CD14-positive monocyte (primary cell): ENCODE measurements around the gene NPHP3. TPM values are rescaled to one million over a fixed set of nuclear protein-coding genes. Genes with fewer than 3 reads are reported as not detected.
"Not testable (repeated sequence)": the region's sequence is repeated elsewhere in the genome, so short reads cannot be mapped to it uniquely, and the experiment has no call there.

Experiments used
- DNase-seq, 3 donors: peaks; one replicate each; pipeline ENCODE4 v3.0.0-alpha.2; 2011 to 2022
- H2AFZ ChIP-seq: 2 replicates; pipeline ENCODE4 v1.6.0; 2012; ENCODE audit warnings: mild to moderate bottlenecking, low read depth, low read length, inconsistent platforms; ENCODE audit not compliant: insufficient read depth, poor library complexity, severe bottlenecking
- H3K27ac ChIP-seq, 2 donors: 1 replicate in 1 of 2; 2 replicates in 1 of 2; pipeline ENCODE4 v1.5.1; 2012 to 2013; ENCODE audit warnings: low read length in 2 of 2, control low read depth in 1 of 2, inconsistent platforms in 1 of 2, low read depth in 1 of 2, mild to moderate bottlenecking in 1 of 2
- H3K27me3 ChIP-seq, 2 donors: one replicate each; pipeline versions ENCODE4 v1.6.0 to v1.6.1; 2011 to 2013; ENCODE audit warnings: low read length in 2 of 2; ENCODE audit not compliant: control insufficient read depth in 2 of 2, insufficient read depth in 2 of 2
- H3K36me3 ChIP-seq, 2 donors: replicated peaks in 1 of 2; 1 replicate in 1 of 2; 2 replicates in 1 of 2; pipeline versions ENCODE4 v1.5.1 to v1.6.1; 2012 to 2013; ENCODE audit warnings: low read length in 2 of 2, control low read depth in 1 of 2, inconsistent platforms in 1 of 2, mild to moderate bottlenecking in 1 of 2; ENCODE audit not compliant: insufficient read depth in 2 of 2, control insufficient read depth in 1 of 2
- H3K4me1 ChIP-seq, 2 donors: 1 replicate in 1 of 2; 2 replicates in 1 of 2; pipeline versions ENCODE4 v1.5.1 to v1.6.1; 2012 to 2013; ENCODE audit warnings: low read length in 2 of 2, control low read depth in 1 of 2, inconsistent platforms in 1 of 2, mild to moderate bottlenecking in 1 of 2, moderate library complexity in 1 of 2; ENCODE audit not compliant: insufficient read depth in 2 of 2, control insufficient read depth in 1 of 2
- H3K4me2 ChIP-seq: replicated peaks from 2 replicates; pipeline ENCODE3; 2012; ENCODE audit warnings: low read length, moderate library complexity, mild to moderate bottlenecking; ENCODE audit not compliant: poor library complexity, severe bottlenecking; ENCODE audit errors: extremely low read depth
- H3K4me3 ChIP-seq, 3 experiments: fragments of 200-600 bp in 1 of 3; sonication (generic) in 1 of 3; replicated peaks in 1 of 3; 1 replicate in 2 of 3; 2 replicates in 1 of 3; pipeline ENCODE4 v1.5.1; 2011 to 2013; ENCODE audit warnings: low read length in 3 of 3, mild to moderate bottlenecking in 3 of 3, control low read depth in 2 of 3, low read depth in 2 of 3, inconsistent platforms in 1 of 3, moderate library complexity in 1 of 3
- H3K79me2 ChIP-seq: 2 replicates; pipeline ENCODE4 v1.6.0; 2012; ENCODE audit warnings: mild to moderate bottlenecking, control low read depth, inconsistent platforms, low read length, moderate library complexity; ENCODE audit not compliant: insufficient read depth
- H3K9ac ChIP-seq: 2 replicates; pipeline ENCODE4 v1.6.0; 2017; ENCODE audit warnings: low read length, mild to moderate bottlenecking; ENCODE audit not compliant: insufficient read depth, poor library complexity, severe bottlenecking
- H3K9me3 ChIP-seq, 2 donors: replicated peaks in 1 of 2; 1 replicate in 1 of 2; 2 replicates in 1 of 2; pipeline versions ENCODE4 v1.5.1 to v1.6.1; 2012 to 2013; ENCODE audit warnings: low read length in 2 of 2, control low read depth in 1 of 2; ENCODE audit not compliant: control insufficient read depth in 1 of 2, insufficient read depth in 1 of 2
- H4K20me1 ChIP-seq: 2 replicates; pipeline ENCODE4 v1.6.0; 2012; ENCODE audit warnings: mild to moderate bottlenecking, low read length, control low read depth, moderate library complexity; ENCODE audit not compliant: insufficient read depth
- H3K27ac Mint-ChIP-seq, 7 donors: one replicate each; pipeline ENCODE4 v1.8.0; 2020; ENCODE audit warnings: mild to moderate bottlenecking in 7 of 7, mixed read lengths in 7 of 7, moderate library complexity in 6 of 7, inconsistent platforms in 2 of 7
- H3K27me3 Mint-ChIP-seq, 3 donors: one replicate each; pipeline ENCODE4 v1.8.0; 2021 to 2022; ENCODE audit warnings: low read depth in 3 of 3, mild to moderate bottlenecking in 3 of 3, mixed read lengths in 3 of 3, moderate library complexity in 3 of 3, inconsistent platforms in 1 of 3
- H3K36me3 Mint-ChIP-seq, 2 donors: one replicate each; pipeline ENCODE4 v1.8.0; 2020; ENCODE audit warnings: mixed read lengths in 2 of 2, inconsistent platforms in 1 of 2, mild to moderate bottlenecking in 1 of 2
- H3K4me1 Mint-ChIP-seq: one replicate; pipeline ENCODE4 v1.8.0; 2020; ENCODE audit warnings: mild to moderate bottlenecking, mixed read lengths
- H3K4me3 Mint-ChIP-seq, 2 donors: one replicate each; pipeline ENCODE4 v1.8.0; 2020; ENCODE audit warnings: mild to moderate bottlenecking in 2 of 2, mixed read lengths in 2 of 2, moderate library complexity in 1 of 2
- H3K9me3 Mint-ChIP-seq, 7 donors: one replicate each; pipeline ENCODE4 v1.8.0; 2020 to 2022; ENCODE audit warnings: mixed read lengths in 7 of 7, mild to moderate bottlenecking in 6 of 7, moderate library complexity in 6 of 7, inconsistent platforms in 2 of 7
- CTCF ChIP-seq: fragments of 200-600 bp; IDR thresholded peaks from one replicate; pipeline ENCODE4 v1.8.0; 2022; ENCODE audit warnings: antibody characterized with exemption, mild to moderate bottlenecking
- WGBS: methylation state at CpG from one replicate; pipeline ENCODE4 v1.1.5; 2013; ENCODE audit warnings: missing lambda C conversion rate; ENCODE audit not compliant: insufficient coverage; 5-methylcytosine and 5-hydroxymethylcytosine counted together
- intact Hi-C, 2 donors: fragments of 100-400 bp; cut with micrococcal nuclease; formaldehyde crosslinking; loops; one replicate each; pipeline versions ENCODE4 v1.15.0 to v1.15.1; 2023
- polyA plus RNA-seq, 3 donors: library from polyadenylated mRNA; depleted of rRNA in 1 of 3; unstranded in 2 of 3; stranded (reverse) in 1 of 3; fragments of 300-500 nt in 2 of 3; fragments of >200 nt in 1 of 3; fragmentation: Illumina TruSeq in 2 of 3; gene quantifications; 1 replicate in 2 of 3; 2 replicates in 1 of 3; pipeline ENCODE4 v1.2.3, GENCODE V29; 2012 to 2021

NPHP3 gene
- polyA plus RNA-seq, 3 donors, result 1.3 to 15.0 (median 2.0) TPM

DNA sequence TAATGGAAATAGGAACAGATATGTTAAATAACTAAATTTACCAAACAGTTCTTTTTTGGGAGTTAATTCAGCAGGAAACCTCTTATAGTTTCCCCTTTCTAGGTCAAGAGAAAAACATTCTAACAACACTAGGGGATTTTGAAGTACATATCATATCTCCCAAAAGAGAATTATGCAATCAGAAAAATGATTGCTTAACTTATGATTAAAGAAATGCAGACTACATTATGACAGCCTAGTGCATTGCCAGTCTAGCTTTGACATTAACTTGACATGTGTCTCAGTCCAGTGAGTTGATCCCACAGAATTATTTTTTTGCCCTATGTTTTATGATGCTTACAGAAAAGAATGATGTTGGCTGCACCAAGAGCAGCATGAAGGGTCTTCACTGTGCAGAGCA, 31.7 kb upstream of the NPHP3 start:
- Mint-ChIP-seq H3K27ac (no peak overlapping the region), H3K4me3 (no peak overlapping the region), H3K36me3 (no peaks in the 10 kb centered on the region), H3K27me3 (no peaks in the 10 kb centered on the region), H3K4me1 (peaks cover 2% of the 10 kb centered on the region), H3K9me3 (peaks cover 0 to 2% (median 0%) of the 10 kb centered on the region in 7 donors)
- Histone ChIP-seq H3K4me2 (no peak overlapping the region), H4K20me1 (no peaks in the 10 kb centered on the region), H3K36me3 (no peaks in the 10 kb centered on the region), H3K79me2 (no peaks in the 10 kb centered on the region), H2AFZ (no peak overlapping the region), H3K4me1 (no peaks in the 10 kb centered on the region), H3K4me3 (no peak overlapping the region), H3K27me3 (no peaks in the 10 kb centered on the region), H3K27ac (no peak overlapping the region), H3K9me3 (no peaks in the 10 kb centered on the region), H3K9ac (no peak overlapping the region)
- TF ChIP-seq CTCF, result no peak
- no peak for DNase-seq
- intact Hi-C loops, result no loop called here

GRCh38 chr3:132749786-132750185, 27.6 kb upstream of the NPHP3 start:
- no peak overlapping the region for H3K4me2 ChIP-seq
- no CpG with 5 or more reads among the region's 1 CpG for WGBS
- H3K79me2 ChIP-seq, result no peaks in the 10 kb centered on the region
- Mint-ChIP-seq H3K4me1 (peaks cover 2% of the 10 kb centered on the region), H3K27me3 (no peaks in the 10 kb centered on the region), H3K4me3 (no peak overlapping the region), H3K36me3 (no peaks in the 10 kb centered on the region), H3K27ac (no peak overlapping the region), H3K9me3 (peaks cover 0 to 2% (median 0%) of the 10 kb centered on the region in 7 donors)
- DNase-seq, result no peak
- no peaks in the 10 kb centered on the region for H3K9me3 ChIP-seq
- no peak overlapping the region for H2AFZ ChIP-seq
- no peaks in the 10 kb centered on the region for H4K20me1 ChIP-seq
- no peaks in the 10 kb centered on the region for H3K36me3 ChIP-seq
- no peaks in the 10 kb centered on the region for H3K4me1 ChIP-seq
- no peak overlapping the region for H3K9ac ChIP-seq
- intact Hi-C loops, result no loop called here
- no peak overlapping the region for H3K27ac ChIP-seq
- H3K4me3 ChIP-seq, result no peak overlapping the region
- no peak for TF ChIP-seq CTCF
- H3K27me3 ChIP-seq, result no peaks in the 10 kb centered on the region

DNA sequence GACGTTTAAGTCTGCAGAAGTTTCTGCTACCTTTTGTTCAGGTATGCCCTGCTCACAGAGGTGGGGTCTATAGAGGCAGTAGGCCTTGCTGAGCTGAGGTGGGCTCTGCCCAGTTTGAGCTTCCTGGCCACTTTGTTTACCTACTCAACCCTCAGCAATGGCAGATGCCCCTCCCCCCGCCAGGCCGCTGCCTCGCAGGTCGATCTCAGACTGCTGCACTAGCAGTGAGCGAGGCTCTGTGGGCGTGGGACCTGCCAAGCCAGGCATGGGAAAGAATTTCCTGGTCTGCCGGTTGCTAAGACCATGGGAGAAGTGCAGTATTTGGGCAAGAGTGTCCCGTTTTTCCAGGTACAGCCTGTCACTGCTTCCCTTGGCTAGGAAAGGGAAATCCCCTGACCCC, 24.5 kb upstream of the NPHP3 start:
- H3K4me3 ChIP-seq, H2AFZ ChIP-seq, DNase-seq, H3K4me1 Mint-ChIP-seq, H4K20me1 ChIP-seq, H3K27me3 ChIP-seq, H3K9ac ChIP-seq, H3K4me3 Mint-ChIP-seq, H3K36me3 Mint-ChIP-seq, H3K4me2 ChIP-seq, H3K9me3 Mint-ChIP-seq, H3K9me3 ChIP-seq, H3K79me2 ChIP-seq, H3K4me1 ChIP-seq, H3K36me3 ChIP-seq, H3K27ac ChIP-seq, intact Hi-C loops, H3K27ac Mint-ChIP-seq, H3K27me3 Mint-ChIP-seq: not testable (repeated sequence)
- 96% methylated on average over 4 of the region's 9 CpGs for WGBS
